IMR-90 (cell line): Measurements from ENCODE around the gene TNFRSF18. TPM values are rescaled to one million over a fixed set of nuclear protein-coding genes. Genes with fewer than 3 reads are reported as not detected.

ENCODE experiments used
- ATAC-seq: fragments of 200-7000 bp; cut with Tn5 transposase; 2 replicates; pipeline ENCODE4 v1.9.1; 2020; ENCODE audit warnings: low read depth, mild to moderate bottlenecking, moderate library complexity
- BruUV-seq: library from RNA; stranded (reverse); fragments of 400-500 nt; replicated peaks from 2 replicates; lab custom pipeline; 2021; lab: Mats Ljungman, UMichigan
- CTCF ChIA-PET: fragments of 300-600 bp; formaldehyde crosslinking; extraction: SDS; loops from one replicate; lab custom pipeline; 2021; ENCODE audit warnings: antibody characterized with exemption; lab: Yijun Ruan, JAX
- POLR2A ChIA-PET: fragments of 300-600 bp; sonication (Branson Sonifier 250); formaldehyde crosslinking; loops from one replicate; lab custom pipeline; 2022; ENCODE audit warnings: antibody characterized with exemption; ENCODE audit not compliant: unreplicated experiment; lab: Charles Lee
- DNase-seq: peaks from one replicate; pipeline ENCODE4 v3.0.0; 2013
- H2AFZ ChIP-seq: replicated peaks from 2 replicates; pipeline ENCODE3; 2013; ENCODE audit warnings: low read length, mild to moderate bottlenecking; ENCODE audit not compliant: poor library complexity
- H2AK5ac ChIP-seq: 2 replicates; pipeline ENCODE4 v1.6.1; 2013; ENCODE audit warnings: low read depth, low read length, inconsistent platforms
- H2AK9ac ChIP-seq: replicated peaks from 2 replicates; pipeline ENCODE3; 2013; ENCODE audit warnings: mild to moderate bottlenecking, low read depth, low read length, moderate library complexity; ENCODE audit not compliant: poor library complexity
- H2BK120ac ChIP-seq: 2 replicates; pipeline ENCODE4 v1.6.1; 2013; ENCODE audit warnings: low read depth, low read length, inconsistent platforms
- H2BK15ac ChIP-seq: 3 replicates; pipeline ENCODE4 v1.6.1; 2013; ENCODE audit warnings: low read depth, low read length, inconsistent platforms
- H2BK20ac ChIP-seq: 2 replicates; pipeline ENCODE4 v1.6.1; 2013; ENCODE audit warnings: low read depth, mild to moderate bottlenecking, inconsistent platforms, low read length, moderate library complexity
- H2BK5ac ChIP-seq: 2 replicates; pipeline ENCODE4 v1.6.1; 2013; ENCODE audit warnings: mild to moderate bottlenecking, low read depth, low read length, inconsistent platforms; ENCODE audit not compliant: poor library complexity, severe bottlenecking
- H3K14ac ChIP-seq: replicated peaks from 2 replicates; pipeline ENCODE4 v1.6.1; 2013; ENCODE audit warnings: low read depth, low read length, inconsistent platforms
- H3K18ac ChIP-seq: 2 replicates; pipeline ENCODE4 v1.6.1; 2013; ENCODE audit warnings: low read depth, low read length, control low read depth
- H3K23ac ChIP-seq: 2 replicates; pipeline ENCODE4 v1.6.1; 2013; ENCODE audit warnings: low read depth, low read length, inconsistent platforms
- H3K27ac ChIP-seq: 2 replicates; pipeline ENCODE4 v1.5.1; 2013; ENCODE audit warnings: mild to moderate bottlenecking, control low read depth, low read length; ENCODE audit not compliant: insufficient read depth
- H3K27me3 ChIP-seq: 2 replicates; pipeline ENCODE4 v1.6.1; 2013; ENCODE audit warnings: low read length; ENCODE audit not compliant: control insufficient read depth, insufficient read depth
- H3K36me3 ChIP-seq: 2 replicates; pipeline ENCODE4 v1.6.1; 2013; ENCODE audit warnings: low read length, mixed read lengths; ENCODE audit not compliant: control insufficient read depth, insufficient read depth
- H3K4ac ChIP-seq: 2 replicates; pipeline ENCODE4 v1.6.1; 2013; ENCODE audit warnings: low read depth, low read length, inconsistent platforms
- H3K4me1 ChIP-seq: 2 replicates; pipeline ENCODE4 v1.6.1; 2013; ENCODE audit warnings: low read length, mixed read lengths; ENCODE audit not compliant: control insufficient read depth, insufficient read depth
- H3K4me2 ChIP-seq: 2 replicates; pipeline ENCODE4 v1.6.1; 2013; ENCODE audit warnings: low read depth, mild to moderate bottlenecking, control low read depth, low read length, moderate library complexity
- H3K4me3 ChIP-seq: 2 replicates; pipeline ENCODE4 v1.5.1; 2013; ENCODE audit warnings: low read depth, mild to moderate bottlenecking, control low read depth, low read length, moderate library complexity; ENCODE audit not compliant: insufficient read depth
- H3K56ac ChIP-seq: 2 replicates; pipeline ENCODE4 v1.6.1; 2013; ENCODE audit warnings: low read length, inconsistent platforms; ENCODE audit not compliant: insufficient read depth; ENCODE audit errors: extremely low read depth
- H3K79me1 ChIP-seq, 2 experiments: 2 replicates each; pipeline ENCODE4 v1.6.1; 2013; ENCODE audit warnings: low read length in 2 of 2, inconsistent platforms in 1 of 2, low read depth in 1 of 2
- H3K9ac ChIP-seq: 2 replicates; pipeline ENCODE4 v1.6.1; 2013; ENCODE audit warnings: low read depth, low read length, control low read depth
- H3K9me1 ChIP-seq: 2 replicates; pipeline ENCODE4 v1.6.1; 2013; ENCODE audit warnings: low read length, inconsistent platforms; ENCODE audit not compliant: insufficient read depth
- H3K9me3 ChIP-seq: 2 replicates; pipeline ENCODE4 v1.6.1; 2013; ENCODE audit warnings: low read length; ENCODE audit not compliant: control insufficient read depth, insufficient read depth
- H4K20me1 ChIP-seq: 2 replicates; pipeline ENCODE4 v1.6.1; 2013; ENCODE audit warnings: low read length, inconsistent platforms; ENCODE audit not compliant: insufficient read depth
- H4K5ac ChIP-seq: 2 replicates; pipeline ENCODE4 v1.6.1; 2013; ENCODE audit warnings: mild to moderate bottlenecking, low read depth, low read length, control low read depth
- H4K8ac ChIP-seq, 2 experiments: 2 replicates each; pipeline ENCODE4 v1.6.1; 2013; ENCODE audit warnings: low read depth in 2 of 2, low read length in 2 of 2, control low read depth in 1 of 2, inconsistent platforms in 1 of 2
- H4K91ac ChIP-seq: 2 replicates; pipeline ENCODE4 v1.6.1; 2013; ENCODE audit warnings: low read depth, low read length, inconsistent platforms; ENCODE audit not compliant: insufficient read depth
- CEBPB ChIP-seq: IDR thresholded peaks from 2 replicates; pipeline ENCODE4 v1.6.1; 2012; ENCODE audit warnings: low read depth, low read length, improper control_type of control experiment
- CHD1 ChIP-seq: IDR thresholded peaks from 2 replicates; pipeline ENCODE4 v1.6.1; 2012; ENCODE audit warnings: low read depth, low read length, improper control_type of control experiment
- WGBS, 2 experiments: methylation state at CpG; one replicate each; pipeline versions ENCODE4 v1.1.5 to v1.1.7; 2013; ENCODE audit warnings: missing lambda C conversion rate in 2 of 2; ENCODE audit not compliant: insufficient read length in 1 of 2; ENCODE audit errors: extremely low coverage in 2 of 2; 5-methylcytosine and 5-hydroxymethylcytosine counted together
- dilution Hi-C: fragments of 300-500 bp; cut with HindIII; formaldehyde crosslinking; loops from one replicate; pipeline ENCODE4 v1.14.3; 2018; ENCODE audit warnings: low sequenced_read_pairs; ENCODE audit not compliant: unreplicated experiment
- in situ Hi-C: fragments of 300-500 bp; cut with MboI; formaldehyde crosslinking; loops from 3 replicates; pipeline ENCODE4 v1.14.3; 2019; ENCODE audit warnings: low sequenced_read_pairs, inconsistent platforms, mixed read lengths
- intact Hi-C: fragments of 100-400 bp; cut with micrococcal nuclease; formaldehyde crosslinking; loops from 2 replicates; pipeline ENCODE4 v1.10.0; 2022
- polyA plus RNA-seq, 3 experiments: library from polyadenylated mRNA; depleted of rRNA; stranded (reverse); fragments of >200 nt; gene quantifications; 2 replicates each; pipeline ENCODE4 v1.2.3, GENCODE V29; 2012; ENCODE audit warnings: low replicate concordance in 1 of 3
- total RNA-seq: library from RNA; depleted of rRNA; stranded (reverse); fragments of >200 nt; gene quantifications from 2 replicates; pipeline ENCODE4 v1.2.3, GENCODE V29; 2012

The TNFRSF18 gene
- total and polyA plus RNA-seq, 2 of the 4 experiments (the other 2 are of a cell fraction): 0.18 to 1.0 TPM

GRCh38 chr1:1237874-1238701 is 31.7 kb upstream of the TNFRSF18 start:
- dilution Hi-C loops (no loop called here), intact Hi-C loops (loop anchor here (1.0 kb wide), 1 partner anchor 25 kb away; no protein-coding TSS in a partner anchor), in situ Hi-C loops (no loop called here)
- no peak overlapping the region for H2BK5ac ChIP-seq
- POLR2A ChIA-PET: interaction anchor here (0.5 kb wide), 1 partner anchor 31 kb away, joined by 3 read pairs; no protein-coding TSS in a partner anchor
- H3K27me3 ChIP-seq: no peaks in the 10 kb centered on the region
- no peak overlapping the region for H3K27ac ChIP-seq
- no TSS peak for BruUV-seq
- H3K9me3 ChIP-seq: no peaks in the 10 kb centered on the region; the same call in 1 of the 2 replicates
- peaks cover 14% of the 10 kb centered on the region for H3K4me1 ChIP-seq
- H3K9ac ChIP-seq: no peak overlapping the region
- peak overlapping the region; percentile 33 for H2AFZ ChIP-seq
- no peak overlapping the region for H3K14ac ChIP-seq
- peak overlapping the region; percentile 10; the same call in 1 of the 2 replicates for H4K5ac ChIP-seq
- no peak overlapping the region; the same call in 1 of the 2 replicates for H3K4ac ChIP-seq
- H2BK120ac ChIP-seq: 0 out of 2 replicates have a peak overlapping the region, but pooled peaks have one; percentile 23
- H2BK20ac ChIP-seq: no peak overlapping the region
- 63% methylated on average over 25 of the region's 48 CpGs; no CpG with 5 or more reads in 1 of the 2 experiments for WGBS, 2 experiments
- no peak for DNase-seq
- H4K91ac ChIP-seq: peak overlapping the region; percentile 37; the same call in 1 of the 2 replicates
- no peak overlapping the region for H3K4me3 ChIP-seq
- no peak overlapping the region for H3K23ac ChIP-seq
- H3K79me1 ChIP-seq: peaks cover 7 to 28% of the 10 kb centered on the region in 2 experiments; a peak in 3 of 4 replicates
- CTCF ChIA-PET: no interaction called here
- TF ChIP-seq CEBPB: peak; percentile 65
- TF ChIP-seq CHD1: no peak
- H2BK15ac ChIP-seq: no peak overlapping the region
- H3K36me3 ChIP-seq: peaks cover 4% of the 10 kb centered on the region
- no peak overlapping the region for H3K18ac ChIP-seq
- ATAC-seq: peak; percentile 2; the same call in 1 of the 2 replicates
- peak overlapping the region in 1 of 2 experiments; percentile 28; a peak in 2 of 4 replicates for H4K8ac ChIP-seq
- H4K20me1 ChIP-seq: no peaks in the 10 kb centered on the region
- no peaks in the 10 kb centered on the region for H3K9me1 ChIP-seq
- peak overlapping the region; percentile 70; the same call in 1 of the 2 replicates for H2AK5ac ChIP-seq
- no peak overlapping the region for H3K56ac ChIP-seq
- no peak overlapping the region for H3K4me2 ChIP-seq
- peak overlapping the region; percentile 89 for H2AK9ac ChIP-seq
